ENCODE data around the gene MGAT5.

The MGAT5 gene

GRCh38 chr2:134314202-134314601 lies 60.3 kb downstream of the MGAT5 start:
- no peak overlapping the region for H3K4me3 ChIP-seq (ENCODE audit: low read depth, low read length)
- no peak for TF ChIP-seq CTCF (IDR thresholded peaks at IDR 0.05; ENCODE audit: low read depth, low read length)

GRCh38 chr2:134314681-134315368 lies 61.0 kb downstream of the MGAT5 start:
- TF ChIP-seq CTCF (IDR thresholded peaks at IDR 0.05; ENCODE audit: low read depth, low read length) = no peak

DNA sequence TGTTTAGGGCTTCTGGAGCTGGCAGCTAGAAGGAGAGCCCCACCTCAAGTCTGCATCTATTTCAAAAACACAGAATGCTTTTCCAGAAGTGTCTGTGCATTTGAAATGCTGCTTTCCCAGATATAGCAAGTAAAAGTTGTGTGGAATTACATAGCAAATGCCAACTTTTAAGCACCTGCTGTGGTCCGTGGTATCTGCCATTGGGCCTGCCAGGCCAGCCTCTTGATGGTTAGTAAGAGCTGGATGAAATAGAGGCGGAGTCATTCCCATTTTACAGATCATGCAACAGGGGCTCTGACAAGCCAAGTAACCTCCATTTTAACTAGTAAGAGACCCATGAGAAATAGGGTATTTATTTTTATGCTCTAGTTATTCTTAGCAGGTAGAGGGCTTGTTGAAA lies 61.6 kb downstream of the MGAT5 start:
- no peak for TF ChIP-seq CTCF (IDR thresholded peaks at IDR 0.05; ENCODE audit: low read depth, low read length)
- H3K4me3 ChIP-seq (ENCODE audit: low read depth, low read length) = no peak overlapping the region

More at GRCh38 chr2:134314681-134315368, 61.0 kb downstream of the MGAT5 start:
- no peak overlapping the region for H3K4me3 ChIP-seq (ENCODE audit: low read depth, low read length)

GRCh38 chr2:134319596-134320254 lies 65.9 kb downstream of the MGAT5 start:
- no peak overlapping the region for H3K4me3 ChIP-seq (ENCODE audit: low read depth, low read length)
- no peak for TF ChIP-seq CTCF (IDR thresholded peaks at IDR 0.05; ENCODE audit: low read depth, low read length)

GRCh38 chr2:134320930-134321329 lies 67.1 kb downstream of the MGAT5 start:
- no peak for TF ChIP-seq CTCF (IDR thresholded peaks at IDR 0.05; ENCODE audit: low read depth, low read length)
- no peak overlapping the region for H3K4me3 ChIP-seq (ENCODE audit: low read depth, low read length)

DNA sequence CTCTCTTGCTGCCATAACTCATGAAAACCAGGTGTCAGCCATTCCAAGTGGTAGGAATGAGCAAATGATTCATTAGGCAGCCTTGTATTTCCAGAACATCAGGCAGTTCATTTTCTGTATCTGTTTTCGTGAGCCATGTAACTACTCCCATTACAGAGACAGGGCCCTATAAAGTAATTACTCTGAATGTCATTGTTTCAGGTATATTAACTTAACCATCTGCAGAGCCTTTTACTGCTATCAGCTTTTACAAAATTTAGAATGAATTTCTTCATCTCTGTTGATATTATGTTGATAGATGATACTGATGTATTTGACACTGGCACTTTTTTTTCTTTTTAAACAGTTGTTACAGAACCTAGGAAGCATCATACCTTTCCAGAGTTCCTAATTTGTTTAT lies 69.9 kb downstream of the MGAT5 start:
- no peak overlapping the region for H3K4me3 ChIP-seq (ENCODE audit: low read depth, low read length)
- TF ChIP-seq CTCF (IDR thresholded peaks at IDR 0.05; ENCODE audit: low read depth, low read length) = no peak

- no peak overlapping the region for H3K4me3 ChIP-seq (ENCODE audit: low read depth, low read length)
- no peak for TF ChIP-seq CTCF (IDR thresholded peaks at IDR 0.05; ENCODE audit: low read depth, low read length)
Observed at GRCh38 chr2:134324430-134324829, 70.6 kb downstream of the MGAT5 start.
